SK-N-SH (cell line): ENCODE measurements around the gene EFEMP2.

Experiments
- CTCF ChIP-seq: fragments of 200-600 bp; sonication (generic); IDR thresholded peaks from 2 replicates; pipeline ENCODE4 v1.6.1; 2017; ENCODE audit warnings: antibody characterized with exemption, mild to moderate bottlenecking, moderate library complexity
- POLR2AphosphoS5 ChIP-seq: IDR thresholded peaks from 2 replicates; pipeline ENCODE4 v1.6.1; 2012; ENCODE audit warnings: low read depth, low read length

- TF ChIP-seq CTCF (no peak), POLR2AphosphoS5 (peak; percentile 99)
Observed at GRCh38 chr11:65857853-65858680, 14.5 kb downstream of the EFEMP2 start, which contains the start of gene CFL1.
